Measurements from ENCODE around the gene ARID3B.

ARID3B gene

GRCh38 chr15:74603026-74603788, 62.2 kb downstream of the ARID3B start:
- H3K27ac ChIP-seq (ENCODE audit: low read length), result no peak overlapping the region
- no peak for DNase-seq
- H3K27me3 ChIP-seq (ENCODE audit: insufficient read depth, low read length, poor library complexity), result no peaks in the 10 kb centered on the region
- H4K20me1 ChIP-seq (ENCODE audit: insufficient read depth, low read length), result no peaks in the 10 kb centered on the region; the same call in 1 of the 2 replicates
- ATAC-seq (ENCODE audit: insufficient read depth, low read depth), result no peak
- H2AFZ ChIP-seq (ENCODE audit: low read depth, low read length), result no peak overlapping the region
- H3K9ac ChIP-seq (ENCODE audit: low read depth, low read length), result no peak overlapping the region
- peaks cover 12% of the 10 kb centered on the region for H3K4me1 ChIP-seq (ENCODE audit: insufficient read depth, low read length)
- 0 out of 2 replicates have a peak, but pooled peaks cover 4% of the 10 kb centered on the region for H3K79me2 ChIP-seq (ENCODE audit: insufficient read depth, low read length)
- H3K9me3 ChIP-seq (ENCODE audit: insufficient read depth, low read length, severe bottlenecking), result no peaks in the 10 kb centered on the region
- no peak overlapping the region for H3K4me3 ChIP-seq (ENCODE audit: low read depth in 1 of 2, low read length in 2 of 2)
- H3K4me2 ChIP-seq (ENCODE audit: insufficient read depth, low read length), result no peak overlapping the region
- no peaks in the 10 kb centered on the region for H3K36me3 ChIP-seq (ENCODE audit: insufficient read depth, low read length)
- no peak for TF ChIP-seq EZH2 (IDR thresholded peaks at IDR 0.05; ENCODE audit: borderline replicate concordance, low read depth, low read length, severe bottlenecking)
- TF ChIP-seq CTCF (IDR thresholded peaks at IDR 0.05; ENCODE audit: borderline replicate concordance, extremely low read depth, low read length, poor library complexity, severe bottlenecking), result no peak

- Histone ChIP-seq H3K27ac (ENCODE audit: low read length) (no peak overlapping the region), H3K4me3 (ENCODE audit: low read depth in 1 of 2, low read length in 2 of 2) (no peak overlapping the region), H3K79me2 (ENCODE audit: insufficient read depth, low read length) (no peaks in the 10 kb centered on the region), H3K27me3 (ENCODE audit: insufficient read depth, low read length, poor library complexity) (no peaks in the 10 kb centered on the region), H4K20me1 (ENCODE audit: insufficient read depth, low read length) (no peaks in the 10 kb centered on the region; the same call in 1 of the 2 replicates), H3K36me3 (ENCODE audit: insufficient read depth, low read length) (no peaks in the 10 kb centered on the region), H3K9ac (ENCODE audit: low read depth, low read length) (no peak overlapping the region), H3K9me3 (ENCODE audit: insufficient read depth, low read length, severe bottlenecking) (no peaks in the 10 kb centered on the region), H3K4me1 (ENCODE audit: insufficient read depth, low read length) (peaks cover 5% of the 10 kb centered on the region), H3K4me2 (ENCODE audit: insufficient read depth, low read length) (no peak overlapping the region), H2AFZ (ENCODE audit: low read depth, low read length) (no peak overlapping the region)
- DNase-seq, result no peak
- ATAC-seq (ENCODE audit: insufficient read depth, low read depth), result no peak
- TF ChIP-seq EZH2 (IDR thresholded peaks at IDR 0.05; ENCODE audit: borderline replicate concordance, low read depth, low read length, severe bottlenecking) (no peak), CTCF (IDR thresholded peaks at IDR 0.05; ENCODE audit: borderline replicate concordance, extremely low read depth, low read length, poor library complexity, severe bottlenecking) (no peak)
Observed at GRCh38 chr15:74603789-74604705, 63.0 kb downstream of the ARID3B start.

GRCh38 chr15:74604983-74605794, 64.2 kb downstream of the ARID3B start:
- Histone ChIP-seq H3K27me3 (ENCODE audit: insufficient read depth, low read length, poor library complexity) (no peaks in the 10 kb centered on the region), H3K27ac (ENCODE audit: low read length) (no peak overlapping the region), H3K9ac (ENCODE audit: low read depth, low read length) (no peak overlapping the region), H3K9me3 (ENCODE audit: insufficient read depth, low read length, severe bottlenecking) (no peaks in the 10 kb centered on the region), H3K4me3 (ENCODE audit: low read depth in 1 of 2, low read length in 2 of 2) (no peak overlapping the region), H3K4me2 (ENCODE audit: insufficient read depth, low read length) (no peak overlapping the region), H3K79me2 (ENCODE audit: insufficient read depth, low read length) (no peaks in the 10 kb centered on the region), H3K36me3 (ENCODE audit: insufficient read depth, low read length) (no peaks in the 10 kb centered on the region), H2AFZ (ENCODE audit: low read depth, low read length) (no peak overlapping the region), H4K20me1 (ENCODE audit: insufficient read depth, low read length) (no peaks in the 10 kb centered on the region; the same call in 1 of the 2 replicates), H3K4me1 (ENCODE audit: insufficient read depth, low read length) (no peaks in the 10 kb centered on the region)
- TF ChIP-seq EZH2 (IDR thresholded peaks at IDR 0.05; ENCODE audit: borderline replicate concordance, low read depth, low read length, severe bottlenecking) (no peak), CTCF (IDR thresholded peaks at IDR 0.05; ENCODE audit: borderline replicate concordance, extremely low read depth, low read length, poor library complexity, severe bottlenecking) (no peak)
- DNase-seq (no peak), ATAC-seq (ENCODE audit: insufficient read depth, low read depth) (no peak)

Data from DND-41 (cell line).